HepG2 (cell line): ENCODE results near the gene CENPP. TPM values are rescaled to one million over a fixed set of nuclear protein-coding genes. Genes with fewer than 3 reads are reported as not detected.

ENCODE experiments used
- ATAC-seq: fragments of 200-7000 bp; cut with Tn5 transposase; 3 replicates; pipeline ENCODE4 v1.9.1; 2020; ENCODE audit warnings: mild to moderate bottlenecking, moderate library complexity
- BruUV-seq: library from RNA; stranded (reverse); fragments of 400-500 nt; replicated peaks from 2 replicates; lab custom pipeline; 2021; lab: Mats Ljungman, UMichigan
- CTCF ChIA-PET: fragments of 300-600 bp; formaldehyde crosslinking; extraction: SDS; loops from one replicate; lab custom pipeline; 2021; ENCODE audit warnings: low total read pairs, inconsistent platforms, low intra/inter-chr PET ratio; lab: Yijun Ruan, JAX
- POLR2A ChIA-PET: fragments of 350-600 bp; sonication (Branson Sonifier 250); formaldehyde crosslinking; loops from one replicate; lab custom pipeline; 2020; ENCODE audit warnings: antibody characterized with exemption, inconsistent platforms; lab: Yijun Ruan, JAX
- DNase-seq: peaks from one replicate; pipeline ENCODE4 v3.0.0-alpha.2; 2015; ENCODE audit warnings: low spot score
- FAIRE-seq: peaks from 3 replicates; lab custom pipeline; 2011; peaks lifted over from hg19 to GRCh38; lab: Jason Lieb, UNC
- H2AFZ ChIP-seq: one replicate; pipeline ENCODE4 v1.6.1; 2011; ENCODE audit warnings: low read length, inconsistent platforms
- H3K27ac ChIP-seq: fragments of 300-600 bp; 3 replicates; pipeline ENCODE4 v1.8.0; 2011; ENCODE audit warnings: mixed run types, mild to moderate bottlenecking, mixed read lengths, low read length, inconsistent platforms; ENCODE audit not compliant: insufficient read depth; ENCODE audit errors: extremely low read length
- H3K27me3 ChIP-seq, 2 experiments: fragments of 200-600 bp in 1 of 2; 2 replicates in 1 of 2; 3 replicates in 1 of 2; pipeline versions ENCODE4 v1.6.0 to v1.8.0; 2011; ENCODE audit warnings: low read length in 2 of 2, mild to moderate bottlenecking in 2 of 2, moderate library complexity in 2 of 2, inconsistent platforms in 1 of 2; ENCODE audit not compliant: insufficient read depth in 2 of 2, control insufficient read depth in 1 of 2
- H3K36me3 ChIP-seq, 2 experiments: fragments of 200-600 bp in 1 of 2; replicated peaks in 1 of 2; 2 replicates in 1 of 2; 3 replicates in 1 of 2; pipeline versions ENCODE4 v1.5.1 to v1.8.0; 2011; ENCODE audit warnings: low read length in 2 of 2, inconsistent platforms in 1 of 2; ENCODE audit not compliant: insufficient read depth in 2 of 2, control insufficient read depth in 1 of 2
- H3K4me1 ChIP-seq: 2 replicates; pipeline ENCODE4 v1.5.1; 2012; ENCODE audit warnings: low read length, inconsistent platforms; ENCODE audit not compliant: insufficient read depth
- H3K4me2 ChIP-seq: 2 replicates; pipeline ENCODE4 v1.6.0; 2011; ENCODE audit warnings: low read depth, low read length, inconsistent platforms
- H3K4me3 ChIP-seq, 3 experiments: fragments of 200-600 bp in 1 of 3; sonication (generic), shearing (Covaris generic) in 1 of 3; replicated peaks in 1 of 3; 2 replicates each; pipeline ENCODE4 v1.5.1; 2011 to 2016; ENCODE audit warnings: low read length in 3 of 3, inconsistent platforms in 2 of 3, low read depth in 2 of 3, mild to moderate bottlenecking in 2 of 3, control low read depth in 1 of 3, mixed read lengths in 1 of 3; ENCODE audit not compliant: insufficient read depth in 1 of 3
- H3K79me2 ChIP-seq: one replicate; pipeline ENCODE4 v1.6.1; 2011; ENCODE audit warnings: low read length, inconsistent platforms; ENCODE audit not compliant: insufficient read depth
- H3K9ac ChIP-seq: 2 replicates; pipeline ENCODE4 v1.6.0; 2011; ENCODE audit warnings: mild to moderate bottlenecking, low read depth, low read length, inconsistent platforms; ENCODE audit not compliant: insufficient read depth
- H3K9me3 ChIP-seq: 2 replicates; pipeline ENCODE4 v1.5.1; 2012; ENCODE audit warnings: mild to moderate bottlenecking, low read length
- H4K20me1 ChIP-seq: 2 replicates; pipeline ENCODE4 v1.6.0; 2011; ENCODE audit warnings: inconsistent platforms, mild to moderate bottlenecking, low read length, moderate library complexity; ENCODE audit not compliant: insufficient read depth
- IRF2 ChIP-seq: IDR thresholded peaks from 2 replicates; pipeline ENCODE4 v1.6.1; 2018; ENCODE audit warnings: missing genetic modification reagents, missing compliant biosample characterization
- MAFG ChIP-seq: sonication (generic); formaldehyde crosslinking; IDR thresholded peaks from 2 replicates; pipeline ENCODE4 v1.5.1; 2020; ENCODE audit warnings: mild to moderate bottlenecking, missing genetic modification reagents
- NFIC ChIP-seq: IDR thresholded peaks from 2 replicates; pipeline ENCODE4 v1.6.1; 2012; ENCODE audit warnings: mild to moderate bottlenecking, low read length, inconsistent platforms
- POLR2AphosphoS5 ChIP-seq: IDR thresholded peaks from 2 replicates; pipeline ENCODE4 v1.6.1; 2012; ENCODE audit warnings: low read depth, low read length
- SALL1 ChIP-seq: sonication (generic); formaldehyde crosslinking; IDR thresholded peaks from 2 replicates; pipeline ENCODE4 v1.8.0; 2022; ENCODE audit warnings: mild to moderate bottlenecking, missing genetic modification reagents
- TARDBP ChIP-seq: sonication (generic); formaldehyde crosslinking; IDR thresholded peaks from 2 replicates; pipeline ENCODE4 v1.8.0; 2022; ENCODE audit warnings: mild to moderate bottlenecking, missing genetic modification reagents
- TOPORS ChIP-seq: sonication (generic); formaldehyde crosslinking; IDR thresholded peaks from 2 replicates; pipeline ENCODE4 v1.8.0; 2023; ENCODE audit warnings: mild to moderate bottlenecking, missing genetic modification reagents
- U2AF1 ChIP-seq: fragments of 200-400 bp; formaldehyde crosslinking; optimal IDR thresholded peaks from 2 replicates; pipeline ENCODE3; 2017; ENCODE audit warnings: mild to moderate bottlenecking, low read depth, low read length
- ZC3H4 ChIP-seq: sonication (generic); formaldehyde crosslinking; IDR thresholded peaks from 2 replicates; pipeline ENCODE4 v1.4.0; 2020; ENCODE audit warnings: missing genetic modification reagents, borderline replicate concordance
- ZNF180 ChIP-seq: sonication (generic); formaldehyde crosslinking; IDR thresholded peaks from 2 replicates; pipeline ENCODE4 v1.4.0; 2020; ENCODE audit warnings: low read depth, missing genetic modification reagents, borderline replicate concordance
- ZNF251 ChIP-seq: sonication (generic); formaldehyde crosslinking; IDR thresholded peaks from 2 replicates; pipeline ENCODE4 v1.9.0; 2021; ENCODE audit warnings: mild to moderate bottlenecking, missing genetic modification reagents
- ZNF709 ChIP-seq: sonication (generic); formaldehyde crosslinking; IDR thresholded peaks from 2 replicates; pipeline ENCODE4 v1.5.0; 2020; ENCODE audit warnings: mild to moderate bottlenecking, missing genetic modification reagents
- in situ Hi-C: cut with HindIII; loops from 2 replicates; pipeline ENCODE4 v1.10.0; 2017; ENCODE audit warnings: low pct_unique_long_range_greater_than_20kb; ENCODE audit not compliant: extremely low pct_ligation_motif_present
- intact Hi-C: fragments of 100-400 bp; cut with micrococcal nuclease; formaldehyde crosslinking; loops from one replicate; pipeline ENCODE4 v1.10.0; 2022; ENCODE audit not compliant: unreplicated experiment
- polyA plus RNA-seq, 8 experiments: library from polyadenylated mRNA; depleted of rRNA in 3 of 8; stranded (reverse) in 7 of 8; unstranded in 1 of 8; fragments of >200 nt; fragmentation: Illumina TruSeq in 4 of 8; extraction: Trizol in 4 of 8; gene quantifications; 2 replicates each; pipeline versions ENCODE4 v1.2.1 to v1.2.3, GENCODE V29; 2011 to 2016; ENCODE audit warnings: low read depth in 4 of 8, missing spikeins in 1 of 8, mixed read lengths in 1 of 8; ENCODE audit not compliant: insufficient read depth in 1 of 8
- total RNA-seq, 5 experiments: library from RNA; depleted of rRNA; stranded (reverse); fragments of >200 nt; fragmentation: Illumina TruSeq; extraction: Trizol; gene quantifications; 2 replicates each; pipeline ENCODE4 v1.2.3, GENCODE V29; 2016; ENCODE audit warnings: low read depth in 1 of 5
- TF ChIP-seq, protein P1 (sequence below): IDR thresholded peaks from 2 replicates; pipeline ENCODE4 v1.6.1; 2016; ENCODE audit warnings: missing compliant biosample characterization, missing genetic modification reagents, borderline replicate concordance
- TF ChIP-seq, protein P2 (sequence below): sonication (generic); formaldehyde crosslinking; IDR thresholded peaks from 2 replicates; pipeline ENCODE4 v1.5.1; 2020; ENCODE audit warnings: missing genetic modification reagents, mild to moderate bottlenecking, borderline replicate concordance
- TF ChIP-seq, protein P3 (sequence below): sonication (generic); formaldehyde crosslinking; IDR thresholded peaks from 2 replicates; pipeline ENCODE4 v1.4.0; 2020; ENCODE audit warnings: missing genetic modification reagents
- TF ChIP-seq, protein P4 (sequence below): sonication (generic); formaldehyde crosslinking; IDR thresholded peaks from 2 replicates; pipeline ENCODE4 v1.8.0; 2022; ENCODE audit warnings: mild to moderate bottlenecking, missing genetic modification reagents

Gene CENPP
- total and polyA plus RNA-seq, 2 of the 13 experiments (the other 11 are each of a cell fraction or from before 2014, with no cell fraction given), result 2.0 to 11.4 TPM

DNA sequence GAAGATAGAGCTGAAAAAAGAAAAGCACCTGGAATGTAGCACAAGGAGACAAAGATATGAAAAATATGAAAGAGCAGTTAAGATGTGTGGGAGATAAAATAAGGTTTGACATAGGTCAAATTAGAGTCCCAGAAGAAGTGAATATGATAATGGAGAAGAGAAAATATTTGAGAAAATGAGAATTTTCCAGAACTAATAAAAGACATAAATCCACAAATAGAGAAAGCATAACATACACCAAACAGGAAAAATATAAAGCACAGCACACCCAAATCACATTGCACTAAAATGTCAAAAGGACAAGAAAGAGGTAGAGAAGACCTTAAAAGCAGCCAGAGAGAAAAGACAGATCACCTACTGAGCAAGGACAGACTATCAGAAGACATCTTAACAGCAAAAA lies 300.7 kb downstream of the CENPP start:
- Histone ChIP-seq H3K79me2 (no peaks in the 10 kb centered on the region), H3K9me3 (no peaks in the 10 kb centered on the region), H3K27me3 (no peaks in the 10 kb centered on the region; a peak in 1 of 5 replicates), H2AFZ (no peak overlapping the region), H3K27ac (no peak overlapping the region), H3K4me3 (no peak overlapping the region), H3K4me2 (no peak overlapping the region), H4K20me1 (no peaks in the 10 kb centered on the region), H3K9ac (no peak overlapping the region), H3K36me3 (0 out of 5 replicates have a peak, but pooled peaks cover 0 to 7% of the 10 kb centered on the region in 2 experiments), H3K4me1 (peaks cover 18% of the 10 kb centered on the region)
- DNase-seq (no peak), ATAC-seq (no peak), FAIRE-seq (no peak)
- CTCF ChIA-PET, result no interaction called here
- POLR2A ChIA-PET, result no interaction called here
- intact Hi-C loops, result no loop called here
- no TSS peak for BruUV-seq
- in situ Hi-C loops, result no loop called here
- TF ChIP-seq TARDBP (CRISPR knock-in tag) (no peak), U2AF1 (no peak), TOPORS (CRISPR knock-in tag) (no peak), POLR2AphosphoS5 (no peak), NFIC (no peak), IRF2 (CRISPR knock-in tag) (no peak), ZNF251 (CRISPR knock-in tag) (no peak), MAFG (CRISPR knock-in tag) (no peak), ZNF709 (no peak), ZC3H4 (CRISPR knock-in tag) (no peak), SALL1 (CRISPR knock-in tag) (no peak), ZNF180 (CRISPR knock-in tag) (no peak)
- TF ChIP-seq, protein P1, sequence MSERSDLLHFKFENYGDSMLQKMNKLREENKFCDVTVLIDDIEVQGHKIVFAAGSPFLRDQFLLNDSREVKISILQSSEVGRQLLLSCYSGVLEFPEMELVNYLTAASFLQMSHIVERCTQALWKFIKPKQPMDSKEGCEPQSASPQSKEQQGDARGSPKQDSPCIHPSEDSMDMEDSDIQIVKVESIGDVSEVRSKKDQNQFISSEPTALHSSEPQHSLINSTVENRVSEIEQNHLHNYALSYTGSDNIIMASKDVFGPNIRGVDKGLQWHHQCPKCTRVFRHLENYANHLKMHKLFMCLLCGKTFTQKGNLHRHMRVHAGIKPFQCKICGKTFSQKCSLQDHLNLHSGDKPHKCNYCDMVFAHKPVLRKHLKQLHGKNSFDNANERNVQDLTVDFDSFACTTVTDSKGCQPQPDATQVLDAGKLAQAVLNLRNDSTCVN (CRISPR knock-in tag), result no peak
- TF ChIP-seq, protein P2, sequence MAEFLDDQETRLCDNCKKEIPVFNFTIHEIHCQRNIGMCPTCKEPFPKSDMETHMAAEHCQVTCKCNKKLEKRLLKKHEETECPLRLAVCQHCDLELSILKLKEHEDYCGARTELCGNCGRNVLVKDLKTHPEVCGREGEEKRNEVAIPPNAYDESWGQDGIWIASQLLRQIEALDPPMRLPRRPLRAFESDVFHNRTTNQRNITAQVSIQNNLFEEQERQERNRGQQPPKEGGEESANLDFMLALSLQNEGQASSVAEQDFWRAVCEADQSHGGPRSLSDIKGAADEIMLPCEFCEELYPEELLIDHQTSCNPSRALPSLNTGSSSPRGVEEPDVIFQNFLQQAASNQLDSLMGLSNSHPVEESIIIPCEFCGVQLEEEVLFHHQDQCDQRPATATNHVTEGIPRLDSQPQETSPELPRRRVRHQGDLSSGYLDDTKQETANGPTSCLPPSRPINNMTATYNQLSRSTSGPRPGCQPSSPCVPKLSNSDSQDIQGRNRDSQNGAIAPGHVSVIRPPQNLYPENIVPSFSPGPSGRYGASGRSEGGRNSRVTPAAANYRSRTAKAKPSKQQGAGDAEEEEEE (CRISPR knock-in tag), result no peak
- TF ChIP-seq, protein P3, sequence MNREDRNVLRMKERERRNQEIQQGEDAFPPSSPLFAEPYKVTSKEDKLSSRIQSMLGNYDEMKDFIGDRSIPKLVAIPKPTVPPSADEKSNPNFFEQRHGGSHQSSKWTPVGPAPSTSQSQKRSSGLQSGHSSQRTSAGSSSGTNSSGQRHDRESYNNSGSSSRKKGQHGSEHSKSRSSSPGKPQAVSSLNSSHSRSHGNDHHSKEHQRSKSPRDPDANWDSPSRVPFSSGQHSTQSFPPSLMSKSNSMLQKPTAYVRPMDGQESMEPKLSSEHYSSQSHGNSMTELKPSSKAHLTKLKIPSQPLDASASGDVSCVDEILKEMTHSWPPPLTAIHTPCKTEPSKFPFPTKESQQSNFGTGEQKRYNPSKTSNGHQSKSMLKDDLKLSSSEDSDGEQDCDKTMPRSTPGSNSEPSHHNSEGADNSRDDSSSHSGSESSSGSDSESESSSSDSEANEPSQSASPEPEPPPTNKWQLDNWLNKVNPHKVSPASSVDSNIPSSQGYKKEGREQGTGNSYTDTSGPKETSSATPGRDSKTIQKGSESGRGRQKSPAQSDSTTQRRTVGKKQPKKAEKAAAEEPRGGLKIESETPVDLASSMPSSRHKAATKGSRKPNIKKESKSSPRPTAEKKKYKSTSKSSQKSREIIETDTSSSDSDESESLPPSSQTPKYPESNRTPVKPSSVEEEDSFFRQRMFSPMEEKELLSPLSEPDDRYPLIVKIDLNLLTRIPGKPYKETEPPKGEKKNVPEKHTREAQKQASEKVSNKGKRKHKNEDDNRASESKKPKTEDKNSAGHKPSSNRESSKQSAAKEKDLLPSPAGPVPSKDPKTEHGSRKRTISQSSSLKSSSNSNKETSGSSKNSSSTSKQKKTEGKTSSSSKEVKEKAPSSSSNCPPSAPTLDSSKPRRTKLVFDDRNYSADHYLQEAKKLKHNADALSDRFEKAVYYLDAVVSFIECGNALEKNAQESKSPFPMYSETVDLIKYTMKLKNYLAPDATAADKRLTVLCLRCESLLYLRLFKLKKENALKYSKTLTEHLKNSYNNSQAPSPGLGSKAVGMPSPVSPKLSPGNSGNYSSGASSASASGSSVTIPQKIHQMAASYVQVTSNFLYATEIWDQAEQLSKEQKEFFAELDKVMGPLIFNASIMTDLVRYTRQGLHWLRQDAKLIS (CRISPR knock-in tag), result no peak
- TF ChIP-seq, protein P4, sequence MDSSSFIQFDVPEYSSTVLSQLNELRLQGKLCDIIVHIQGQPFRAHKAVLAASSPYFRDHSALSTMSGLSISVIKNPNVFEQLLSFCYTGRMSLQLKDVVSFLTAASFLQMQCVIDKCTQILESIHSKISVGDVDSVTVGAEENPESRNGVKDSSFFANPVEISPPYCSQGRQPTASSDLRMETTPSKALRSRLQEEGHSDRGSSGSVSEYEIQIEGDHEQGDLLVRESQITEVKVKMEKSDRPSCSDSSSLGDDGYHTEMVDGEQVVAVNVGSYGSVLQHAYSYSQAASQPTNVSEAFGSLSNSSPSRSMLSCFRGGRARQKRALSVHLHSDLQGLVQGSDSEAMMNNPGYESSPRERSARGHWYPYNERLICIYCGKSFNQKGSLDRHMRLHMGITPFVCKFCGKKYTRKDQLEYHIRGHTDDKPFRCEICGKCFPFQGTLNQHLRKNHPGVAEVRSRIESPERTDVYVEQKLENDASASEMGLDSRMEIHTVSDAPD (CRISPR knock-in tag), result no peak
